ENCODE data around the gene CDC14A.

- TF ChIP-seq EP300 (IDR thresholded peaks at IDR 0.05) = no peak
- TF ChIP-seq, protein P1, sequence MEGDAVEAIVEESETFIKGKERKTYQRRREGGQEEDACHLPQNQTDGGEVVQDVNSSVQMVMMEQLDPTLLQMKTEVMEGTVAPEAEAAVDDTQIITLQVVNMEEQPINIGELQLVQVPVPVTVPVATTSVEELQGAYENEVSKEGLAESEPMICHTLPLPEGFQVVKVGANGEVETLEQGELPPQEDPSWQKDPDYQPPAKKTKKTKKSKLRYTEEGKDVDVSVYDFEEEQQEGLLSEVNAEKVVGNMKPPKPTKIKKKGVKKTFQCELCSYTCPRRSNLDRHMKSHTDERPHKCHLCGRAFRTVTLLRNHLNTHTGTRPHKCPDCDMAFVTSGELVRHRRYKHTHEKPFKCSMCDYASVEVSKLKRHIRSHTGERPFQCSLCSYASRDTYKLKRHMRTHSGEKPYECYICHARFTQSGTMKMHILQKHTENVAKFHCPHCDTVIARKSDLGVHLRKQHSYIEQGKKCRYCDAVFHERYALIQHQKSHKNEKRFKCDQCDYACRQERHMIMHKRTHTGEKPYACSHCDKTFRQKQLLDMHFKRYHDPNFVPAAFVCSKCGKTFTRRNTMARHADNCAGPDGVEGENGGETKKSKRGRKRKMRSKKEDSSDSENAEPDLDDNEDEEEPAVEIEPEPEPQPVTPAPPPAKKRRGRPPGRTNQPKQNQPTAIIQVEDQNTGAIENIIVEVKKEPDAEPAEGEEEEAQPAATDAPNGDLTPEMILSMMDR (IDR thresholded peaks at IDR 0.05) = no peak
Observed at GRCh38 chr1:100434831-100435230, 82.5 kb downstream of the CDC14A start.

All from tibial nerve (tissue), 4 donors.